Suprapubic skin (tissue), 3 donors: ENCODE results near the gene KLHL26.

Experiments used
- CTCF ChIP-seq, 2 donors: fragments of 200-600 bp in 1 of 2; fragments of 450-650 bp in 1 of 2; sonication (generic) in 1 of 2; IDR thresholded peaks; one replicate each; pipeline ENCODE4 v1.5.1; 2016 to 2019; ENCODE audit warnings: antibody characterized with exemption in 2 of 2, mild to moderate bottlenecking in 1 of 2, moderate library complexity in 1 of 2
- POLR2A ChIP-seq, 2 donors: fragments of 450-650 bp; IDR thresholded peaks; one replicate each; pipeline ENCODE4 v1.6.1; 2017; ENCODE audit warnings: antibody characterized with exemption in 2 of 2, mild to moderate bottlenecking in 2 of 2, moderate library complexity in 2 of 2

GRCh38 chr19:18672606-18673337, 35.9 kb downstream of the KLHL26 start:
- TF ChIP-seq CTCF (IDR thresholded peaks at IDR 0.05) (no peak), POLR2A (IDR thresholded peaks at IDR 0.05) (no peak)
